ENCODE data around the gene CECR2. TPM values are rescaled to one million over a fixed set of nuclear protein-coding genes. Genes with fewer than 3 reads are reported as not detected.

Gene CECR2
- total RNA-seq, 1 donor from 2014 or later = not detected

GRCh38 chr22:17484608-17485007 is 115.3 kb downstream of the CECR2 start:
- Mint-ChIP-seq H3K4me1 (ENCODE audit: low read depth) (no peaks in the 10 kb centered on the region), H3K27me3 (ENCODE audit: low read depth) (peaks cover 2% of the 10 kb centered on the region), H3K9me3 (no peaks in the 10 kb centered on the region), H3K4me3 (ENCODE audit: low read depth) (no peak overlapping the region), H3K27ac (no peak overlapping the region), H3K36me3 (ENCODE audit: low read depth) (no peaks in the 10 kb centered on the region)
- intact Hi-C loops (cut with micrococcal nuclease) = no loop called here
- no peak for DNase-seq (ENCODE audit: low spot score)

DNA sequence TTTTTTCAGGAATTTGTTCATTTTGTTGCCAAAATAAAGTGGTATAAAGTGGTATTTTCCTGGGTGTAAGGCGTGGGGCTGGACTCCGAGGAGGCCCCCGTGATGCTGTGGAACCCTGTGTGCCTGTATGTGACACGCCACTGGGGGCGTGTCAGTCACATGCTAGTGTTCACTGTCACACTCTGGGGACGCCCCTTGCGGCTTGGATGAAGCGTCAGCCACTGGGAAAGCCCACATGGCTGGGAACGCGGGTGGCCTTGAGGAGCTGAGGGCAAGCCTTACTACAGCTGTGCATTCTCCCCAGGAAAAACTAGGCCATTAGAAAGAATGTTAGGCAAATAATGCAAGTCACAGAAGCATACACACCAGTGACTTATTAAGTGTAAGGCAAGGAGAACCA is 117.1 kb downstream of the CECR2 start:
- no peak for DNase-seq (ENCODE audit: low spot score)
- Mint-ChIP-seq H3K4me1 (ENCODE audit: low read depth) (no peaks in the 10 kb centered on the region), H3K4me3 (ENCODE audit: low read depth) (no peak overlapping the region), H3K9me3 (no peaks in the 10 kb centered on the region), H3K36me3 (ENCODE audit: low read depth) (no peaks in the 10 kb centered on the region), H3K27ac (no peak overlapping the region), H3K27me3 (ENCODE audit: low read depth) (peaks cover 2% of the 10 kb centered on the region)
- intact Hi-C loops (cut with micrococcal nuclease) = no loop called here

DNA sequence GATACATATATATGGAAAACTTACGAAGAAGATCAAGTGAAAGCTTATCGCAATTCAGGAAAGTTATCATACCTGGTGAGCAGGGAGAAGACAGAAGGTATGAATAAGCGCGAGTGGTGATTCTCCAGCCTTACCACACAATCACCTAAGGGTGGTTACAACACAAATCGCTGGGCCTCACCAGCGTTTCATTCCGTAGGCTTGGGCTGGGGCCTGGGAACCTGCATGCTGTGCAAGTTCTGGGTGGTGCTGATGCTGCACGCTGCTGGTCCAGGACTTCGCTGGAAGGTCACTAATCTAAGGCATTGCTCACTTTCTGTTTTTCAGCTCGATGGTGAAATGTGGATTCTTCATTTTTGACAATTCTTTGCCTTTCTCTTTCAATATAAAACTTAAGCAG is 117.5 kb downstream of the CECR2 start:
- Mint-ChIP-seq H3K27me3 (ENCODE audit: low read depth) (peaks cover 2% of the 10 kb centered on the region), H3K4me3 (ENCODE audit: low read depth) (no peak overlapping the region), H3K27ac (no peak overlapping the region), H3K4me1 (ENCODE audit: low read depth) (no peaks in the 10 kb centered on the region), H3K36me3 (ENCODE audit: low read depth) (no peaks in the 10 kb centered on the region), H3K9me3 (no peaks in the 10 kb centered on the region)
- intact Hi-C loops (cut with micrococcal nuclease) = no loop called here
- DNase-seq (ENCODE audit: low spot score) = no peak

DNA sequence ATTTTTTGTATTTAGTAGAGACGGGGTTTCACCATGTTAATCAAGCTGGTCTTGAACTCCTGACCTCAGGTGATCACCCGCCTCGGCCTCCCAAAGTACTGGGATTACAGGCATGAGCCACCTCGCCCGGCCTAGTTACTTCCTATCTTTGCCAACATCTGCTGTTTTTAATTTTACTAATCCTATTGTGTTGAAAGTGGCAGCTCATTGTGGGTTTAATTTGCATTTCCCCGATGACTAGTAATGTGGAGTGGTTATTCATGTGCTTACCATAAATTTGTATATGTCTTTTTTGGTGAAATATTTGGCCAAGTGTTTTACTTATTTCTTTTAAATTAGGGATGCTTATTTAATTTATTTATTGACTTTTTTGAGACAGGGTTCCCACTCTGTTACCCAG is 119.8 kb downstream of the CECR2 start:
- H3K27me3 Mint-ChIP-seq (ENCODE audit: low read depth) = peaks cover 2% of the 10 kb centered on the region
- DNase-seq (ENCODE audit: low spot score) = no peak
- H3K4me3 Mint-ChIP-seq (ENCODE audit: low read depth) = no peak overlapping the region
- intact Hi-C loops (cut with micrococcal nuclease) = no loop called here
- no peaks in the 10 kb centered on the region for H3K9me3 Mint-ChIP-seq
- H3K36me3 Mint-ChIP-seq (ENCODE audit: low read depth) = no peaks in the 10 kb centered on the region
- H3K27ac Mint-ChIP-seq = no peak overlapping the region
- no peaks in the 10 kb centered on the region for H3K4me1 Mint-ChIP-seq (ENCODE audit: low read depth)

DNA sequence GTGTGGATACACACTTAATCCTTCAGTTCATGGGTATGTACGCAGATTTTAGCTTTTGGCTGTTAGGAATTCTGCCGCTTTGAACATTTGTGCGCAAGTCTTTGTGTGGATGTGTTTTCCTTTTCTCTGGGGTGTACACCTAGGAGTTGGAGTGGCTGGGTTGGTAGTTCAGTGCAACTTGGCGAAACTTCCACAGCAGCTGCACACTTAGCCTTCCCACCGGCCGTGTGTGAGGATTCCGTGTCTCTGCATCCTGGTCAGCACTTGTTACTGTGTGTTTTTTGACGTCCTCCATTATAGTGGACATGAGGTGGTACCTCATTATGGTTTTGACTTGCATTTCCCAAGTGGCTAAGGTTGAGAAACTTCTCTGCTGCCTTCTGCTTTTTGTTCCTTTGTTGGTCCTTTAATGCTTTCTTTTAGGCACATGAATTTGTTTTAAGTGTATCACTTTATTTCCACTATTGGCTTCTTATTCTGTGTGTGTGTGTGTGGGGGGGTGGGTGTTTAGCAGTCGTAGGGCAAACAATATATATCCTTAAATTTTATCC is 121.9 kb downstream of the CECR2 start:
- H3K27me3 Mint-ChIP-seq (ENCODE audit: low read depth) = no peaks in the 10 kb centered on the region
- H3K27ac Mint-ChIP-seq = no peak overlapping the region
- H3K36me3 Mint-ChIP-seq (ENCODE audit: low read depth) = no peaks in the 10 kb centered on the region
- no peak for DNase-seq (ENCODE audit: low spot score)
- intact Hi-C loops (cut with micrococcal nuclease) = no loop called here
- no peaks in the 10 kb centered on the region for H3K9me3 Mint-ChIP-seq
- H3K4me1 Mint-ChIP-seq (ENCODE audit: low read depth) = no peaks in the 10 kb centered on the region
- H3K4me3 Mint-ChIP-seq (ENCODE audit: low read depth) = no peak overlapping the region

GRCh38 chr22:17492247-17492646 is 123.0 kb downstream of the CECR2 start:
- Mint-ChIP-seq H3K9me3 (no peaks in the 10 kb centered on the region), H3K4me3 (ENCODE audit: low read depth) (no peak overlapping the region), H3K36me3 (ENCODE audit: low read depth) (no peaks in the 10 kb centered on the region), H3K4me1 (ENCODE audit: low read depth) (no peaks in the 10 kb centered on the region), H3K27me3 (ENCODE audit: low read depth) (no peaks in the 10 kb centered on the region), H3K27ac (no peak overlapping the region)
- intact Hi-C loops (cut with micrococcal nuclease) = no loop called here
- no peak for DNase-seq (ENCODE audit: low spot score)

- no peak overlapping the region for H3K4me3 Mint-ChIP-seq (ENCODE audit: low read depth)
- intact Hi-C loops (cut with micrococcal nuclease) = no loop called here
- no peaks in the 10 kb centered on the region for H3K4me1 Mint-ChIP-seq (ENCODE audit: low read depth)
- no peaks in the 10 kb centered on the region for H3K36me3 Mint-ChIP-seq (ENCODE audit: low read depth)
- DNase-seq (ENCODE audit: low spot score) = no peak
- no peaks in the 10 kb centered on the region for H3K9me3 Mint-ChIP-seq
- no peak overlapping the region for H3K27ac Mint-ChIP-seq
- no peaks in the 10 kb centered on the region for H3K27me3 Mint-ChIP-seq (ENCODE audit: low read depth)
Observed at GRCh38 chr22:17493419-17493981, 124.2 kb downstream of the CECR2 start.

- DNase-seq (ENCODE audit: low spot score) = no peak
- Mint-ChIP-seq H3K36me3 (ENCODE audit: low read depth) (no peaks in the 10 kb centered on the region), H3K27me3 (ENCODE audit: low read depth) (no peaks in the 10 kb centered on the region), H3K9me3 (no peaks in the 10 kb centered on the region), H3K27ac (no peak overlapping the region), H3K4me3 (ENCODE audit: low read depth) (no peak overlapping the region), H3K4me1 (ENCODE audit: low read depth) (no peaks in the 10 kb centered on the region)
- intact Hi-C loops (cut with micrococcal nuclease) = no loop called here
Observed at GRCh38 chr22:17496841-17497240, 127.6 kb downstream of the CECR2 start.

DNA sequence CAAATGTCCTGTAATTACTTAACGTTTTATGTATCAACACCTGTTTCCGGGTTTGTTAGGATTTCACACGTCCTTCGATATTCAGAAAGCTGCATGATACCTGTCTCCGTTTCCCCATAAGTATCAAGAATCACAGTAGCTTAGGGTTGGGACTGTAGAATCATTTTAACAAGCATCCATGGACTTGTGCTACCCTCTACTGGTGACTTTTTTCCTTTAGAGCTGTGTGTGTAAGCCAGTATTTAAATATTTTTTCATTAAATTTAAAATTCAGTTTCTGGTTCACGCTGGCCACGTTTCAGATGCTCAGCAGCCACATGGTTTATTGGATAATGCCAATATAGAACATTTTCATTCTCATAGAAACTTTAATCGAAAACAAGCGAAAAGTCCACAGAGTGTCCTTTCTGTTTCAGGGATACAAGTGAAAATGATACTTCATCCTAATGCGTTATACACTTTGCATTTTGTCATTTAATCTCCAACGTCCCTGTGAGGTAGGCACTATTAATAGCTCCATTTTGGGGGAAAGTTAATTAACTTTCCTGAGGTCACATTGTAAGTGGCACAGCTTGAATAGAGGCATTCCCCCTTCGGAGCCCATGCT is 132.5 kb downstream of the CECR2 start:
- intact Hi-C loops (cut with micrococcal nuclease) = loop anchor here (1.0 to 5.0 kb wide), 3 partner anchors 330 to 579 kb away; no protein-coding TSS in a partner anchor
- no peak for DNase-seq (ENCODE audit: low spot score)

DNA sequence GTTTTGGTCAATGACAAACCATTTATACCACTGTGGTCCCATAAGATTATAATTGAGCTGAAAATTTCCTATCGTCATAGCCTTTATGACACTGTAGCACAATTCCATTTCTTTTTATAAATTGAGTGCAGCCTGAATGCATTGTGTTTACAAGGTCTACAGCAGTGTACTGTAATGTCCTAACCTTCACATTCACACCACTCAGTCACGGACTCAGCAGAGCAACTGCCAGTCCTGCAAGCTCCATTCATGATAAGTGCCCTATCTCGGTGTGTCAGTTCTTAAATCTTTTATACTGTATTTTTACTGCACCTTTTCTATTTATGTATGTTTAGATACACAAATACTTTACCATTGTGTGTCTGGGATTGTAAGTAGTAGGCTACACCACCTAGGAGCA is 138.8 kb downstream of the CECR2 start:
- no peak overlapping the region for H3K4me3 Mint-ChIP-seq (ENCODE audit: low read depth)

More for the DNA sequence above, 132.5 kb downstream of the CECR2 start:
- no peaks in the 10 kb centered on the region for H3K9me3 Mint-ChIP-seq
- H3K4me1 Mint-ChIP-seq (ENCODE audit: low read depth) = no peaks in the 10 kb centered on the region
- H3K27ac Mint-ChIP-seq = no peak overlapping the region
- H3K4me3 Mint-ChIP-seq (ENCODE audit: low read depth) = no peak overlapping the region
- H3K27me3 Mint-ChIP-seq (ENCODE audit: low read depth) = peaks cover 4% of the 10 kb centered on the region
- H3K36me3 Mint-ChIP-seq (ENCODE audit: low read depth) = no peaks in the 10 kb centered on the region

GRCh38 chr22:17512960-17513359 is 143.7 kb downstream of the CECR2 start:
- Mint-ChIP-seq H3K36me3 (ENCODE audit: low read depth) (no peaks in the 10 kb centered on the region), H3K9me3 (no peaks in the 10 kb centered on the region), H3K27ac (no peak overlapping the region), H3K27me3 (ENCODE audit: low read depth) (peaks cover 8% of the 10 kb centered on the region), H3K4me3 (ENCODE audit: low read depth) (no peak overlapping the region), H3K4me1 (ENCODE audit: low read depth) (no peaks in the 10 kb centered on the region)
- no peak for DNase-seq (ENCODE audit: low spot score)
- intact Hi-C loops (cut with micrococcal nuclease) = no loop called here

More for the DNA sequence above, 138.8 kb downstream of the CECR2 start:
- intact Hi-C loops (cut with micrococcal nuclease) = no loop called here
- Mint-ChIP-seq H3K27me3 (ENCODE audit: low read depth) (peaks cover 7% of the 10 kb centered on the region), H3K4me1 (ENCODE audit: low read depth) (no peaks in the 10 kb centered on the region), H3K9me3 (no peaks in the 10 kb centered on the region), H3K36me3 (ENCODE audit: low read depth) (no peaks in the 10 kb centered on the region), H3K27ac (no peak overlapping the region)
- DNase-seq (ENCODE audit: low spot score) = no peak

GRCh38 chr22:17513612-17514011 is 144.4 kb downstream of the CECR2 start:
- DNase-seq (ENCODE audit: low spot score) = no peak
- intact Hi-C loops (cut with micrococcal nuclease) = no loop called here
- H3K36me3 Mint-ChIP-seq (ENCODE audit: low read depth) = no peaks in the 10 kb centered on the region
- H3K27ac Mint-ChIP-seq = no peak overlapping the region
- H3K4me1 Mint-ChIP-seq (ENCODE audit: low read depth) = no peaks in the 10 kb centered on the region
- no peak overlapping the region for H3K4me3 Mint-ChIP-seq (ENCODE audit: low read depth)
- H3K27me3 Mint-ChIP-seq (ENCODE audit: low read depth) = peaks cover 8% of the 10 kb centered on the region
- H3K9me3 Mint-ChIP-seq = no peaks in the 10 kb centered on the region

DNA sequence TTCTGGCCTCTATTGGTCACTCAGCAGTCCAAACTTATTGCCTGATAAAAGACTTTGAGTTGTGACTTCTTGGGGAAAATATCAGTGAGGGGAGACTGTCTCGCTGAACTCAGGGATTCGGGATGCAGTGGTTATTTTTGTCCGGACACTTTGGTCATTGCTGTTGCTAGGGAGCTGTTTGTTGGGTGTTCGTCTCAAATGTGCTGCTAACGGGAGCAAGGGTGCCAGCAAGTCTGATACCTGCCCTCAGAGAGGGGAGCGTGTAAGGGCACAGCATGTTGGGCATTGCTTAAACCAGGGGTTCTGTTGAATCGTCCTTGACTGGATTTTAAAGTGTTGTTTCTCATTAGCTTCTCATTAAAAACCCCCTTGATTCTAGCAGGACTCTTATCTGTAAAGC is 144.8 kb downstream of the CECR2 start:
- peaks cover 11% of the 10 kb centered on the region for H3K27me3 Mint-ChIP-seq (ENCODE audit: low read depth)
- no peak for DNase-seq (ENCODE audit: low spot score)
- H3K27ac Mint-ChIP-seq = no peak overlapping the region
- intact Hi-C loops (cut with micrococcal nuclease) = no loop called here
- H3K4me1 Mint-ChIP-seq (ENCODE audit: low read depth) = no peaks in the 10 kb centered on the region
- H3K4me3 Mint-ChIP-seq (ENCODE audit: low read depth) = no peak overlapping the region
- no peaks in the 10 kb centered on the region for H3K36me3 Mint-ChIP-seq (ENCODE audit: low read depth)
- no peaks in the 10 kb centered on the region for H3K9me3 Mint-ChIP-seq
